SJCRH30 (cell line): ENCODE results near the gene CAMSAP1. TPM values are rescaled to one million over a fixed set of nuclear protein-coding genes. Genes with fewer than 3 reads are reported as not detected.

Experiments used
- DNase-seq, 2 experiments: peaks; one replicate each; pipeline ENCODE4 v3.0.0-alpha.2; 2015 to 2020
- H3K27ac ChIP-seq: fragments of 250-450 bp; sonication (Bioruptor Pico); 2 replicates; pipeline ENCODE4 v1.5.1; 2020; ENCODE audit warnings: mild to moderate bottlenecking, moderate library complexity
- H3K27me3 ChIP-seq: fragments of 250-450 bp; sonication (Bioruptor Pico); 2 replicates; pipeline ENCODE4 v1.5.1; 2020; ENCODE audit warnings: mild to moderate bottlenecking, moderate library complexity
- H3K36me3 ChIP-seq: fragments of 250-450 bp; sonication (Bioruptor Pico); 2 replicates; pipeline ENCODE4 v1.5.1; 2020; ENCODE audit warnings: mild to moderate bottlenecking, moderate library complexity
- H3K4me1 ChIP-seq: fragments of 250-450 bp; sonication (Bioruptor Pico); 2 replicates; pipeline ENCODE4 v1.5.1; 2020; ENCODE audit warnings: mild to moderate bottlenecking, moderate library complexity
- H3K4me3 ChIP-seq: fragments of 250-450 bp; sonication (Bioruptor Pico); 2 replicates; pipeline ENCODE4 v1.5.1; 2020; ENCODE audit warnings: mild to moderate bottlenecking, moderate library complexity
- H3K9me3 ChIP-seq: fragments of 250-450 bp; sonication (Bioruptor Pico); replicated peaks from 2 replicates; pipeline ENCODE4 v1.5.1; 2020; ENCODE audit warnings: mild to moderate bottlenecking, moderate library complexity
- total RNA-seq: library from RNA; depleted of rRNA; stranded (reverse); fragments of >200 nt; shearing (Covaris generic); gene quantifications from 2 replicates; pipeline ENCODE4 v1.2.3, GENCODE V29; 2014

The CAMSAP1 gene
- total RNA-seq, 1 experiment from 2014 or later = 42.3 TPM

DNA sequence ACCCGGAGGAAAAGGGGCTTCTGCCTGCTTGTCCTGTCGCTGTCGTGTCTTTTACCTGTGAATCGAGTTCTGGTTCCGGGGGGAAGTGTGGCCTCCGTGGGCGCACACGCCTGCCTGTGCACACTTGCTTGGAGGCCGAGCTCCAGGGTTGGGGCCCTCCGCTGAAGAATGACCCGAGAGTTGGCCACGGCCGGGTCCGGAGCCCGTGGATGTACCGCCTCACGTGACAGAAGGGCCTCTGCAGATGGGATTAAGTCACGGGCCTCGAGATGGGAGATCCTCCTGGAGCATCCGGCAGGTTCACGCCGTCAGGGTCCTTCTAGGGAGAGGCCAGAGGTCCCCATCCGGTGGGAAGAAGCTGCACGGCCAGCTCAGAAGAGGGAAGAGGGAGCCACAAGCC, 124.4 kb downstream of the CAMSAP1 start:
- H3K27me3 ChIP-seq = peaks cover 30% of the 10 kb centered on the region
- H3K4me1 ChIP-seq = no peaks in the 10 kb centered on the region
- H3K4me3 ChIP-seq = no peak overlapping the region
- no peaks in the 10 kb centered on the region for H3K9me3 ChIP-seq
- H3K27ac ChIP-seq = no peak overlapping the region
- DNase-seq = no peak
- no peaks in the 10 kb centered on the region for H3K36me3 ChIP-seq

DNA sequence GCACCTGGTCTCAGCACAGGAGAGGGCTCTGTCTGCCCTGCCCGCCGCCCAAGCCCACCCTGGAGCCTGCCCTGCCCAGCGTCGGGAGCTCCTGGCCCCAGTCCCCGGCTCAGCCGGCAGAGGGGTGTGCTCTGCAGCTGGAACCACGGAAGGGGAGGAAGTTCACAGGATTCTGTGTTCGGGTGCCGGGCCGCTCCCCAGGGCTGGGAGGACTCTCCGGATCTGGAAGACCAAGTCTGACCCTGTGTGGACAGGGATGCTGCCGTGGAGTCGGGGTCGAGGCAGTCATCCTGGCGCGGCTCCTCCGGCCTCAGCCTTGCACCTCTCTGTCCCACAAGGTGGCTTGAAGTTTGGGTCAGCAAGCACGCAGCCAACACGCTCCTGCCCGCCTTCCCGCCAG, 126.7 kb downstream of the CAMSAP1 start:
- Histone ChIP-seq H3K36me3 (no peaks in the 10 kb centered on the region), H3K4me1 (no peaks in the 10 kb centered on the region), H3K27me3 (peaks cover 20% of the 10 kb centered on the region), H3K9me3 (no peaks in the 10 kb centered on the region), H3K4me3 (no peak overlapping the region), H3K27ac (no peak overlapping the region)
- DNase-seq = no peak

DNA sequence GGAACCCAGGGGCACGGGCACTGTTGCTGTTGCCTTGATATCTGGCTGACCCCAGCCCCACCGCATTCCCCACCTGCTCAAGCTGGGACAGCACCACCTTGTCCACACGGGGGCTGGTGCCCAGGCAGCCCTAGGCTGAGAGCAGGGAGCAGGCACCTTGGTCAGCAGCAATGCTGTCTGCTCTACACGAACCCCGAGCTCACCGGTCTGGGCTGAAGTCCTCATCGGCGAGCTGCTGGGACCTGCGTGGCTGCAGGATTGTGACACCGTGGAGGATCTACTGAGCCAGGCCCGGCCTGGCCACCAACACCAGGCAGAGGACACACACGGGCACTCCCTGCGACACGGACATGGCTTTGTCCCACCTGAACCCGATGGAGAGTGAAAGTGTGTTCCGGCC, 127.3 kb downstream of the CAMSAP1 start:
- DNase-seq = no peak
- H3K36me3 ChIP-seq = no peaks in the 10 kb centered on the region
- H3K27ac ChIP-seq = no peak overlapping the region
- H3K9me3 ChIP-seq = no peaks in the 10 kb centered on the region
- no peak overlapping the region for H3K4me3 ChIP-seq
- no peaks in the 10 kb centered on the region for H3K4me1 ChIP-seq
- H3K27me3 ChIP-seq = peaks cover 20% of the 10 kb centered on the region

DNA sequence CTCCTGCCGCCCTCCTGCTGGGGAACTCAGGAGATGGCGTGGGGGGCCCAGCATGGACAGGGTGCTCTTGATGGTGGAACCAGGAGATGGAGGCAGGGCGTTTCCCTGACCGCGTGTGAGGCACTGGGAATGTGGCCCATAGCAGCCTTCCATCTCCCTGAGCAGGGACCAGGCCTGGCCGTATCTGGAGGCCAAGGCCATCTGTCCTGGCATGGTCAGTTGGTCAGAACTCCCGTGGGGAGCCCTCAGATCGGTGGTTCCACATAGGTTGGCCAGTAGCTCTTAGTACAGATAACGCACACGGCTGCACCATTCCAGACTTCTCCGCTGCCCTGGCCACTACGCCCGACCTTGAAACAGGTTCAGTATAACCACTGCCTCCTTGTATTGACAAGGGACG, 127.8 kb downstream of the CAMSAP1 start:
- DNase-seq = no peak
- no peaks in the 10 kb centered on the region for H3K36me3 ChIP-seq
- H3K27ac ChIP-seq = no peak overlapping the region
- H3K4me1 ChIP-seq = no peaks in the 10 kb centered on the region
- no peaks in the 10 kb centered on the region for H3K9me3 ChIP-seq
- H3K27me3 ChIP-seq = peaks cover 20% of the 10 kb centered on the region
- no peak overlapping the region for H3K4me3 ChIP-seq

DNA sequence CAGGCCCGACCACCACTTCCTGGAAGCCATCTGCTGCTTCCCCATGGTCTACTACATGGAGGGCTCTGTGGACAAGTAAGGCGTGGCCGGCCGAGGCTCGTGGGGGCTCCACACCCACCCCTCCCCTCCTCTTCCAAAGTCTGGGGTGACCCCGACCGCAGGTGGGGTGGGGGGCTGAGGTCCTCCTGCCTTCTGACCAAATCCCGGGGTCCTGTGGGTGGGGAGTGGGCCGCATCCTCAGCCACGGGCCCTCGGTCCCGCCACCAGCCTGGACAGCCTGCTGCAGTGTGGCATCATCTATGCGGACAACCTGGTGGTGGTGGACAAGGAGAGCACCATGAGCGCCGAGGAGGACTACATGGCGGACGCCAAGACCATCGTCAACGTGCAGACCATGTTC, 128.9 kb downstream of the CAMSAP1 start:
- no peaks in the 10 kb centered on the region for H3K9me3 ChIP-seq

DNA sequence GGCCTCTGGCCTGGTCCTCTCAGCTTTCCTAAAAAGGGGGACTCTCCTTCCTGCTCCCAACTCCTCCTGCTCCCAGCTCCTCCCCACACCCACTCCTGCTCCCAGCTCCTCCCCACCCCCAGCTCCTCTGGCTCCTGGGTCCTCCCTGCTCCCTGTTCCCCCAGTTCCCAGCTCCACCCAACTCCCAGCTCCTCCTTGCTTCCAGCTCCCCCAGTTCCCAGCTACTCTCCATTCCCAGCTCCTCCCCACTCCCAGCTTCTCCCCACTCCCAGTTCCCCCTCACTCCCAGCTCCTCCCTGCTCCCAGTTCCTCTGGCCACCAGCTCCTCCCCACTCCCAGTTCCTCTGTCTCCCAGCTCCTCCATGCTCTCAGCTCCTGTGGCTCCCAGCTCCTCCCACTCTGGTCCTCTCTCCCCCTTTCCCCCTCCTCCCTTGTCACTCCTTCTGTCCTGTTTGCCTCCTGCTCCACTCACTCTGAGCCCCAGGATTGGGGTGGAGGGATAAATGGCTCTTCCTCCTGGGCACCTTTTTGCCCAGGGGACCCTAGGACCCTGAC, 129.6 kb downstream of the CAMSAP1 start:
- Histone ChIP-seq H3K36me3 (no peaks in the 10 kb centered on the region), H3K9me3 (no peaks in the 10 kb centered on the region), H3K4me1 (no peaks in the 10 kb centered on the region), H3K27me3 (peaks cover 14% of the 10 kb centered on the region), H3K27ac (no peak overlapping the region), H3K4me3 (no peak overlapping the region)
- no peak for DNase-seq

More for the DNA sequence above, 128.9 kb downstream of the CAMSAP1 start:
- H3K27me3 ChIP-seq = peaks cover 20% of the 10 kb centered on the region
- no peak for DNase-seq
- no peaks in the 10 kb centered on the region for H3K4me1 ChIP-seq
- H3K36me3 ChIP-seq = no peaks in the 10 kb centered on the region
- no peak overlapping the region for H3K4me3 ChIP-seq
- no peak overlapping the region for H3K27ac ChIP-seq

DNA sequence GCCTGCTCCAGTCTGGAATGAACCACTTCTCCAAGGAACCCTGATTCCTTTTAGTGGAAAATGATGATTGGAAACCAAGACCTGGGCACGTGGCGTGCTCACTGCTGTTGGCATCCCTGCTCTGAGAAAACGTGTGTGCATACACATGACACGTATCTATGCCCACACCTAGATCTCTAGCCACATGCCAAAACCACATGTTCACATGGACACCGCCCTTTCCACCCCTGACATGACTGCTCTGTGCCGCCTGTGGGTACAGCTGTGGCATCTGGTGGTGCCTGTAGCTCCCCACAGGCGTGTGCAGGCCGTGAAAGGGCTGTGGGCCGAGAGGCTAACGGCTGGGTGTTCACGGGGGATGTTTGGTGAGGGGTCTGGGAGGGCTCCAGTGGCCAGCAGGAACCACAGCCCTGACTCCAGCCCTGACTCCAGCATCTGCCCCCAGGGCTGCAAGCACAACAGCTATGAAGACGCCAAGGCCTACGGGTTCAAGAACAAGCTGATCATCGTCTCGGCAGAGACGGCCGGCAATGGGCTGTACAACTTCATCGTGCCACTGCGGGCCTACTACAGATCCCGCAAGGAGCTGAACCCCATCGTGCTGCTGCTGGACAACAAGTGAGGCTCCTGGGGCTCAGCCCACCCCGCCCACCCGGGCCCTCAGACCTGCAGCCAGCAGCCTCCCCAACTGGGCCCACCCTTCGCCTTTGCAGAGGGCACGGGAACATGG, 130.3 kb downstream of the CAMSAP1 start:
- Histone ChIP-seq H3K27me3 (peaks cover 9% of the 10 kb centered on the region), H3K4me1 (no peaks in the 10 kb centered on the region), H3K36me3 (no peaks in the 10 kb centered on the region), H3K27ac (no peak overlapping the region), H3K9me3 (no peaks in the 10 kb centered on the region), H3K4me3 (no peak overlapping the region)
- no peak for DNase-seq

DNA sequence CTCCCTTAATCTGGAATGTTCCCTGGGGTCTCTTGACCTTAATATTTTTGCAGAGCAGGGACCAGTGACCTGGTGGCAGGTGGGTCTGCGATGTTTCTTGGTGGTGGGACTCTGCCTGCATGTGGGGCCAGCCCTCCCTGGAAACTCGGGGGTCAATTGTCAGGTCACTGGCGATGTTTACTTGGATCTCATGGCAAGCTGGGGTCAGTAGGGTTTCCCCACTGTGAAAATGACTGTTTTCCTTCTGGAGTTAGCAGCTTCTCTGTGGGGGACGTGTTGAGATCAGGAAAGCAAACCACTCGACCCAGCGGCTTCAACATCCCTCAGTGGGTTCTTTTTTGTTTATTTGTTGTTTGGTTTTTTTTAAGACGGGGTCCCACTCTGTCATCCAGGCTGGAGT, 131.4 kb downstream of the CAMSAP1 start:
- no peaks in the 10 kb centered on the region for H3K9me3 ChIP-seq
- no peaks in the 10 kb centered on the region for H3K36me3 ChIP-seq
- no peak overlapping the region for H3K27ac ChIP-seq
- no peak for DNase-seq
- H3K4me1 ChIP-seq = no peaks in the 10 kb centered on the region
- H3K4me3 ChIP-seq = no peak overlapping the region
- H3K27me3 ChIP-seq = peaks cover 4% of the 10 kb centered on the region; the same call in 1 of the 2 replicates

DNA sequence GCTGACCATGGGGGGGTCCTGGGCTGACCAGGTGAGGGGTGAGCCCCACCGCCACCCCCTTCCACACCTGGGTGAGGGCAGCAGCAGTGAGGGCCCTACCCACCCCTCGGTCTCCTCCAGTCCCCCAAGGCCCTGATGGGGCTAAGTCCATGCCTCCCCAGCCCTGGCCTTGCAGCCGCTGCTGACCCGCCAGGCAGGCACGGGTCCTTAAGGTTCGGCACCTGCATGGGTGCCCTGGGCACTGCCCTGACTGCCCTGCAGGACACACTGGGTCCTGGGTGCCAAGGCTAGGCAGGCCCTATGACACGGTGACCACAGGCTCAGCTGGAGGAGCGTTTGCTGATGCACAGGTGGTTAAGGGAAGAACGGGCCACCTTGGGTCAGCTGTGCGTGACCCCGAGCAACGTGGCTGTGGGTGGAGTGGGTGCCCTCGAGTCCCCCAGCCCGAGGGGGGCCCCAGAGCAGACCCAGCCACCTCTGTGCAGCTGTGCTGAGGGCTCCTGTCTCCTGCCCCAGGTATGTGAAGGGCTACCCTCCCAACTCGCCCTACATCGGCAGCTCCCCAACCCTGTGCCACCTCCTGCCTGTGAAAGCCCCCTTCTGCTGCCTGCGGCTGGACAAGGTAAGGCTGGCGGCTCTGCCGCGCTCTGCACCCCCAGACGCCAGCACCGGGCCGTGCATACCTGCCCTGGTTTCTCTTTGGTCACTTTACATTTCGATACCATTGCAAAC, 132.4 kb downstream of the CAMSAP1 start:
- Histone ChIP-seq H3K4me1 (no peaks in the 10 kb centered on the region), H3K27ac (no peak overlapping the region), H3K27me3 (peaks cover 4% of the 10 kb centered on the region; the same call in 1 of the 2 replicates), H3K9me3 (no peaks in the 10 kb centered on the region), H3K36me3 (no peaks in the 10 kb centered on the region), H3K4me3 (no peak overlapping the region)
- no peak for DNase-seq

DNA sequence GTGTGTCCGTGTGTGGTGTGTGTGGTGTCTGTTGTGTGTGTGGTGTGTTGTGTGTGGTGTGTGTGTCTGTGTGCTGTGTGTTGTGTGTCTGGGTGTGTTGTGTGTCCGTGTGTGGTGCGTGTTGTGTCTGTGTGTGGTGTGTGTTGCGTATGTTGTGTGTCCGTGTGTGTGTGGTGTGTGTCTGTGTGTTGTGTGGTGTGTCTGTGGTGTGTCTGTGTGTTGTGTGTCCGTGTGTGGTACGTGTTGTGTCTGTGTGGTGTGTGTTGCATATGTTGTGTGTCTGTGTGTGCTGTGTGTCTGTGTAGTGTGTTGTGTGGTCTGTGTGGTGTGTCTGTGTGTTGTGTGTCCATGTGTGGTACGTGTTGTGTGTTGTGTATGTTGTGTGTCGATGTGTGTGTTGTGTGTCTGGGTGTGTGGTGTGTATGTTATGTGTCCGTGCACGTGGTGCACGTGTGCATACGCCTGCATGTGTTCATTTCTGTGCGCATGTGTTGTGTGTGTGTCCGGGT, 133.1 kb downstream of the CAMSAP1 start:
- no peak overlapping the region for H3K4me3 ChIP-seq
- no peaks in the 10 kb centered on the region for H3K9me3 ChIP-seq
- H3K36me3 ChIP-seq = no peaks in the 10 kb centered on the region

DNA sequence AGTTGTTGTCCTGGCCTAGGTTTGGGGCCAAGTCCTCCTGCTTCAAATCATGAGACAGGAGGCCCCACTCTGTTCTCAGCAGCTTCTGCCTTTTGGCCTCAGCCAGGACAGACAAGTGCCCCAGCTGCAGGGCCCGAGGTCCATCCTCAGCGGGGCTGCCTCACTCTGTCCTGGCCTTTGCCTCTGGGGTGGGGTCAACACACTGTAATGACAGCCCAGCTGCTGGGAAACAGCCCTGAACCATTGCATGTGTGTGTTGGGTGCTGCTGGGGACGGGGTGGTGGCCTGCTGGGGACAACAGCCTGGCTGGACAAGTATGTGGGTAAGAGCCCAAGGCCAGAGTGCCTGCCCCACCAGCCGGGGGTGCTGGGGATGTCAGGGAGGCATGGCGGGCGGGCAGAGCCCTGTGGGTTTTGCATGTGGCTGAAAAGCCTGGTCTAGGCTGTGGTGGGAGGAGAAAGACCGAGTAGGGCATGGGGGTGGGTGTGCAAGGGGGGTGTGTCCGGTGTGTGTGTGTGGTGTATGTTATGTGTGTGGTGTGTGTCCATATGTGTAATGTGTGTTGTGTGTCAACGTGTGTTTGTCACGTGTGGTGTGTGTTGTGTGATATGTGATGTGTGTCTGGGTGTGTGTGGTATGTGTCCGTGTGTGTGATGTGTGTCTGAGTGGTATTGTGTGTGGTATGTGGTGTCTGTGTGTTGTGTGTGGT, 133.7 kb downstream of the CAMSAP1 start:
- no peaks in the 10 kb centered on the region for H3K4me1 ChIP-seq
- no peaks in the 10 kb centered on the region for H3K9me3 ChIP-seq
- H3K4me3 ChIP-seq = no peak overlapping the region
- H3K27me3 ChIP-seq = no peaks in the 10 kb centered on the region
- no peaks in the 10 kb centered on the region for H3K36me3 ChIP-seq
- no peak overlapping the region for H3K27ac ChIP-seq
- DNase-seq = no peak

More for the DNA sequence above, 133.1 kb downstream of the CAMSAP1 start:
- H3K27me3 ChIP-seq = no peaks in the 10 kb centered on the region
- no peak overlapping the region for H3K27ac ChIP-seq
- H3K4me1 ChIP-seq = no peaks in the 10 kb centered on the region
- DNase-seq = no peak

DNA sequence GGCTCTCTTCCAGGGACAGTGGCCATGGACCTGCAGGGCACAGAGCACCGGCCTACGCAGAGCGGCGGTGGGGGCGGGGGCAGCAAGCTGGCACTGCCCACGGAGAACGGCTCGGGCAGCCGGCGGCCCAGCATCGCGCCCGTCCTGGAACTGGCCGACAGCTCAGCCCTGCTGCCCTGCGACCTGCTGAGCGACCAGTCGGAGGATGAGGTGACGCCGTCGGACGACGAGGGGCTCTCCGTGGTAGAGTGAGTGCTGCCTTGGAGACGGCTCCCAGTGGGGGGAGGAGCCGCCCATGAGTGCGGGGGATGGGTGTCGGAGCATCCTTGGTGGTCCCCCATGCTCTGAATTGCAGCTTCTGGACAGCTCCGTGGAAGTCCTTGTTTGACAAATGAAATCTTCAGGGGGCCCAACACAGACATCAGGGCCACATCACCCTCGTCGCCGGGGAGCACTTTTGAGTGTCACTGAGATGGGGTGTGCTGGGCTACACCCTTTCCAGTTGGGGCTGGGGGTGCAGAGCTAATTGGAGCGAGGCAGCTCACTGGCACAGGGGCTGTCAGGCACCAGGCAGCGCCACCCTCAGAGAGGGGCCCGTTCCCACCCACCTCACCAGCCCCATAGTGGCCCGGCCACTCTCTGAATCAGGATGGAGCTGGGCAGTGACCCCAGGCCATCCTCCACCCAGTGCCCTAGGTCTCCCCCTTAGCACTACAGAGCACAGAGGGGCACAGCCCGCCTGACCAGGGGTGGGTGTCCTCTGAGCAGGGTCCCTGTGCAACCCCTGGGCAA, 134.4 kb downstream of the CAMSAP1 start:
- Histone ChIP-seq H3K9me3 (no peaks in the 10 kb centered on the region), H3K36me3 (no peaks in the 10 kb centered on the region), H3K4me1 (no peaks in the 10 kb centered on the region), H3K27me3 (no peaks in the 10 kb centered on the region), H3K27ac (no peak overlapping the region), H3K4me3 (no peak overlapping the region)
- no peak for DNase-seq

DNA sequence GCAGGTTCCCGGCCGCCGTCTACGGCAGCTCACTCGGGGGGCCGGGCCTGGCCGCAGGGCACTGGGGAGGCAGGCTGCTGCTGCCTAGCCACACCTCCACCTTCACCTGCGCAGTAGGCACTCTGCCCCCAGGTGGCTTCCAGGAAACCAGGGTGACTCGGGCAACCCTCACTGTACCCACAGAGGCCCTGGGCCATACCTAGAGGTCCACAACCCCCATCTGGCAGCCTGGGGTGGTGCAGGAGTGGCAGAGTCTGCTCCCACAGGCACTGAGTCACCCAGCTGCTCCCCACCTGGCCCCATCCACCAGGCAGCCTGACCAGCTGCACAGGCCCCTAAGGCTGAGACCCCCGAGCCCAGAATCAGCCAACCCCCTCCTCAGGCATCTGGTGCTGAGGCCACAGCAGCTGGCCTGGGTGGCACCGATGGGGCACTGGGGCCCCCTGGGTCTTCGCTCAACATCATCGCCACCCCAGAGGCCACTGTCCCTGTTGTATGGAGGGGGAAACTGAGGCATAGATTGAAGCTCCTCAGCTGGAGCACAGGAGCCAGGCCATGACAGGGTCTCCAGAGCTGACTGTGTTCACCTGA, 135.2 kb downstream of the CAMSAP1 start:
- Histone ChIP-seq H3K27me3 (no peaks in the 10 kb centered on the region), H3K4me3 (no peak overlapping the region), H3K27ac (no peak overlapping the region), H3K9me3 (no peaks in the 10 kb centered on the region), H3K4me1 (no peaks in the 10 kb centered on the region), H3K36me3 (no peaks in the 10 kb centered on the region)
- DNase-seq = no peak
